Stimulated activated naive CD8-positive, alpha-beta T cell treated with anti-CD3 and anti-CD28 coated beads, Interleukin-15, amount 100 ng/mL, for 72 hours (primary cell): Measurements from ENCODE around the gene OBSCN.
A peak's percentile ranks its signal among the peaks of the same experiment; 100 is the strongest.

Experiments
- ATAC-seq: fragments of 150-1000 bp; cut with Tn5 transposase; 2 replicates; pipeline ENCODE4 v1.10.0; 2021; ENCODE audit warnings: mild to moderate bottlenecking, moderate library complexity
- DNase-seq, 2 donors: peaks; one replicate each; pipeline ENCODE4 v3.0.0; 2021 to 2022
- H3K27ac Mint-ChIP-seq, 2 donors: one replicate each; pipeline ENCODE4 v1.8.0; 2022; ENCODE audit warnings: mild to moderate bottlenecking in 2 of 2, mixed read lengths in 2 of 2, moderate library complexity in 2 of 2
- H3K27me3 Mint-ChIP-seq: one replicate; pipeline ENCODE4 v1.8.0; 2022; ENCODE audit warnings: mixed read lengths
- H3K4me1 Mint-ChIP-seq: one replicate; pipeline ENCODE4 v1.8.0; 2022; ENCODE audit warnings: mild to moderate bottlenecking, mixed read lengths
- H3K4me3 Mint-ChIP-seq, 2 donors: one replicate each; pipeline ENCODE4 v1.8.0; 2022; ENCODE audit warnings: mild to moderate bottlenecking in 2 of 2, mixed read lengths in 2 of 2, moderate library complexity in 1 of 2
- H3K9me3 Mint-ChIP-seq, 2 donors: one replicate each; pipeline ENCODE4 v1.8.0; 2022; ENCODE audit warnings: mixed read lengths in 2 of 2

Gene OBSCN

DNA sequence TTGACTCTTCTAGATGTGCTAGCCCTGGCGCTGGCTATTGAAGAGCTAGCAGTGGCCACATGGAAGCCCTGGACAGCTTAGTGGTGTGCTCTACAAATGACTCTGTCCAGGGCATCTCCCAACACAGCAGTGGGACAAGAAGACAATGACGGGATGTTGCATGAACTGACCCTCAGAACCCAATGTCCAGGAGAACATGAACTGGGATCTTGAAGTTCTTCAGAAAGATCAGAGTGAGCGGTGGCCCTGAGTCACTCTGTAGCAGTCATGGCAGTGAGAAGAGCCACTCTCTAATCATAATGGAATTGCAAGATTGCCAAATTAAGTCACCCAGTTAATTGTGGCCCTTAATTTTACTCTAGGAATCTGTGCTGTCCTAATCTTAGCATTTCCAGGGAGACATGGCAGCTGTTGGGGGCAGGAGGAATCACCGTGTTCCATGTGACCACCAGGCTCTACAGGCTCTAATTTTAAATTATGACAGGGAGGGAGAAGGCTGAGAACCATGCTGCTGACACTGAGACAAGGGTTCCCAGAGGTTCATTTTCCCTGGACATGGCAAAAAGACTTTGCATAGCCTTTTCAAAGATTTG is 10.2 kb upstream of the OBSCN start:
- no peaks in the 10 kb centered on the region for H3K27me3 Mint-ChIP-seq
- H3K27ac Mint-ChIP-seq: no peak overlapping the region
- ATAC-seq: no peak
- no peak for DNase-seq
- peaks cover 14 to 23% of the 10 kb centered on the region in 2 donors for H3K9me3 Mint-ChIP-seq
- H3K4me3 Mint-ChIP-seq: no peak overlapping the region
- no peaks in the 10 kb centered on the region for H3K4me1 Mint-ChIP-seq

DNA sequence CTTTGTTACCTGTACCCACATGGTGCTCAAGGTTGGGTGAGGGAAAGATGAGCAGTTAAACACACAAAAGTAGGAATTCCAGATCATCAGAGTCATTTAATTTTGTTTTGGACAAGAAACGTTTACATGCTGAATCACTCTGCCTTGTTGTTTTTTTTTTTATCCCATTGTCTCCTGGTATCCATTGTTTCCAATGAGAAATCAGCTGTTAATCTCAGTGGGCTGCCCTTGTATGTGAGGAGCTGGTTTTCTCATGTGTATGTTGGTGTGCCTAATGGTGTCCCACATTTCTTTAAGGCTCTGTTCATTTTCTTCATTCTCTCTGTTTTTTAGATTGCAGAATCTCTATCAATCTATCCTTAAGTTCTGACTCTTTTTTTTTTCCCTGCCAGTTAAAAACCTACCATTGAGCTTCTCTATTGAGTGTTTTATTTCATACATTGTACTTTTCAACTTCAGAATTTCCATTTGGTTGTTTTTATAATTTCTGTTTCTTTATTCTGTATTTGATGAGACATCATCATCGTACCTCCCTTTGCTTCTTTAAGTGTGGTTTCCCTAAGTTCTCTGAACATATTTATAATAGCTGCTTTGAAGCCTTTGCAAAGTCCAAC is 8.8 kb upstream of the OBSCN start:
- H3K4me3 Mint-ChIP-seq: no peak overlapping the region
- no peak for ATAC-seq
- no peaks in the 10 kb centered on the region for H3K27me3 Mint-ChIP-seq
- no peaks in the 10 kb centered on the region for H3K4me1 Mint-ChIP-seq
- peaks cover 14 to 23% of the 10 kb centered on the region in 2 donors for H3K9me3 Mint-ChIP-seq
- H3K27ac Mint-ChIP-seq: no peak overlapping the region
- DNase-seq: no peak

DNA sequence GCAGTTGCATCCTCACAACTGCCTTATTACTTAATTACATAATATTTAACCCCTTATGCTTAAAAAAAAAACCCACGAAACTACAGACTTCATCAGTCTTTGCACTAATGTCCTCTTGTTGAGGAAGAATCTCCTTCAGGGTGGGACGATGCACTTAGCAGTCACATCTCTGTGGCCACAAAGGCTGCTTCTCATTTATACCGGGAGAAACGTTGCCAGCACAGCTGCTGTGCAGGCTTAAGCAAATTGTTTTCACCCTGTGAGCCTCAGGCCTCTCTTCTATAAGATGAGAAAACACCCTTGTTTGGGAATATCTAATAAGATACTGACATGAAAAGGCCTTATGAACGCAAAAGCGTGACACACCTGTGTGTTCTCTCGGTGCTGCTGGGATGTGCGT is 2.9 kb upstream of the OBSCN start:
- peaks cover 5% of the 10 kb centered on the region for H3K4me1 Mint-ChIP-seq
- DNase-seq (no peak), ATAC-seq (no peak)
- peaks cover 0 to 8% of the 10 kb centered on the region in 2 donors for H3K9me3 Mint-ChIP-seq
- H3K4me3 Mint-ChIP-seq: no peak overlapping the region
- peaks cover 32% of the 10 kb centered on the region for H3K27me3 Mint-ChIP-seq
- H3K27ac Mint-ChIP-seq: no peak overlapping the region

DNA sequence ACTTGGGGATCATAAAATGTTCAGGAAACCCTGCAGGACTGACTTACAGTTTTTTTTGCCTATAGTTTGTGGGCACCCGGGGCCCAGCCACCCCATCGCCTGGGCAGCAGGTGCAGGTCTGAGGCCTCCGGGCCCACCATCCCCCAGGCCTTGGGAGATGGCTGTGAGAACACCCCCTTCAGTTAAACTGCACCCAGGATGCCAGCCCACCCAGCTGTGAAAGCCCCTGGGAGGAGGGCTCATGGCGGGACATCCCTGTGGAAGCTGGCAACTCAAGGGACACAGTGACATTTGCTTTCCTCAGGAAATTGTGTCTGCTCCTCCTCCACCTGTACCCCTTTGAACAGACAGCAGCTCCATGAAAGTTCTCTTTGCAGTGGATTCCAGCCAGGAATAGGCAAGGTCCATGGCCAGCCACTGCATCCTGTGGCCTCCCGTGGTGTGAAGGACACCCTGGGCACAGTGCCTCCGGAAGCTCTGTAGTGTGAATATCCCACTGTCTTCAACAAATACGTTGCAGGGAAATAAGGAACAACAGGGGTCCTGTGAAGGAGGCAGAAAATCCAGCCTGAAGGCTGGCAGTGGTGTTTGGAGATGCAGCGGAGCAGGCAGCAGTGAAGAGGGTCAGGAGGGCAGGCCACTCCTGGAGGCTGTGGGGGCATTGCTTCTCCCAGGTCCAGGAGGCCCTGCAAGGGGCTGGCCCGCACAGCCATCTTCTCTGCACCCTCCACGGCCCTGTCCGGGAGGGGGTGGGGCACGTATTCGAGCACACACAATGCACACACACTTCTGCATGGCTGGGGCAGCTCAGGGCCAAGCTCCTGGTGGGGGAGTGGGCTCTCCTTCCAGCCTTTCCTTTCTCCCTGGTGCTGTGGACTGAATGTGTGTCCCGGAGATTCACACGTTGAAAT is 2.1 kb upstream of the OBSCN start:
- ATAC-seq (no peak), DNase-seq (no peak)
- Mint-ChIP-seq H3K4me3 (no peak overlapping the region), H3K9me3 (no peaks in the 10 kb centered on the region), H3K4me1 (peaks cover 5% of the 10 kb centered on the region), H3K27me3 (peaks cover 32% of the 10 kb centered on the region), H3K27ac (peak overlapping the region in 1 of 2 donors; percentile 79)

DNA sequence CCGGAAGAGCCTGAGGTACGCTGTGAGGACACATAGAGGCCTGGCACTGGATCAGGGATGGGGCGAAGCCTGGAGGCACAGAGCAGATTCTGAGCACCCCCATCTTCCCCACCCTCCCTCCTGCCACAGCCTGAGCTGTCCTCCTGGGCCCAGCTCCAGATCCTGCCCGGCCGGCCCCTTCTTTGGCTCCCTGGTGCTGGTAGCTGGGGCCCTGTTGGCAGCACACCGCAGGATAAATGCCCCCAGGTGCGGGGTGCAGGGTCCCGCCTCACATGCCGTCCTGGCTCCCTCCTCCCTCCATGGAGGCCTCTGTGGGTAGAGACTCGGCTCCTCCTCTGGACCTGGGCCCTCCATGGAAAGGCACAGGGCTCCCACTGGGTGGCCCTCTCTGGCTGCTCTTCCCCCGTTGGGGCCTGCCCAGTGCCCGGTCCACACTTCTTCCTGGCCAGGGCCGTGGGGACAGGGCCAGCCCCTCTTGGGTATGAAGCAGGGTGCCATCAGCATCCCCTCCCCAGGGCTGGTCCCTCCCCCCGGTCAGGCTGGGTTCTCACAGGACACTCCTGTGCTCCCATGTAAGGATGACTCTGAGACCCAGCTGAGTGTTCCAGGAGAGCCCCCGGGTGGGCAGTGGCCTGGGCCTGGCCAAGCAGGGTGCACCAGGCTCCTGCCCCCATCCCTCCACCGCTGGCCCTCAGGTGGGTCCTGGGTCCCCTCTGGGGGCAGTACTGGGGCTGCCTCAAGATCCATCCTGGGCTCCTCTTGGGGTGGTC is 1.1 kb upstream of the OBSCN start:
- Mint-ChIP-seq H3K4me3 (no peak overlapping the region), H3K4me1 (peaks cover 5% of the 10 kb centered on the region), H3K27ac (no peak overlapping the region), H3K9me3 (no peaks in the 10 kb centered on the region), H3K27me3 (peaks cover 32% of the 10 kb centered on the region)
- ATAC-seq: peak; percentile 27
- DNase-seq: peak in 1 of 2 donors; percentile 7

DNA sequence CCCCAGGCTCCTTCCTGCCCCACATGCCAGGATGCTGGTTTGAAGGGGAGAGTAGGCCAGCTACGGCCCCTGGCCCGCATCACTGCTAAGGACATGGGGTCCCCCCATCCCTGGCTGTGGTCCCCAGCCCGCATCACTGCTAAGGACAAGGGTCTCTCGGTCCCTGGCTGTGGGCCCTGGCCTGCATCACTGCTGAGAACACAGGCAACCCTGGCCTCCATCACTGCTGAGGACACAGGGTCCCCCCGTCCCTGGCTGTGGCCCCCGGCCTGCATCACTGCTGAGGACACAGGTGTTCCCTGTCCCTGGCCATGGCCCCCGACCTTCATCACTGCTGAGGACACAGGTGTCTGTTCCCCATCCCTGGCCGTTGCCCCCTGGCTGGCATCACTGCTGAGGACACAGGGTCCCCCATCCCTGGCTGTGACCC is 448 bp upstream of the OBSCN start:
- H3K4me3 Mint-ChIP-seq: no peak overlapping the region
- H3K27ac Mint-ChIP-seq: peak overlapping the region in 1 of 2 donors; percentile 57
- peaks cover 5% of the 10 kb centered on the region for H3K4me1 Mint-ChIP-seq
- peaks cover 32% of the 10 kb centered on the region for H3K27me3 Mint-ChIP-seq
- no peaks in the 10 kb centered on the region for H3K9me3 Mint-ChIP-seq
- peak; percentile 1 for ATAC-seq
- DNase-seq: peak in 1 of 2 donors; percentile 8

DNA sequence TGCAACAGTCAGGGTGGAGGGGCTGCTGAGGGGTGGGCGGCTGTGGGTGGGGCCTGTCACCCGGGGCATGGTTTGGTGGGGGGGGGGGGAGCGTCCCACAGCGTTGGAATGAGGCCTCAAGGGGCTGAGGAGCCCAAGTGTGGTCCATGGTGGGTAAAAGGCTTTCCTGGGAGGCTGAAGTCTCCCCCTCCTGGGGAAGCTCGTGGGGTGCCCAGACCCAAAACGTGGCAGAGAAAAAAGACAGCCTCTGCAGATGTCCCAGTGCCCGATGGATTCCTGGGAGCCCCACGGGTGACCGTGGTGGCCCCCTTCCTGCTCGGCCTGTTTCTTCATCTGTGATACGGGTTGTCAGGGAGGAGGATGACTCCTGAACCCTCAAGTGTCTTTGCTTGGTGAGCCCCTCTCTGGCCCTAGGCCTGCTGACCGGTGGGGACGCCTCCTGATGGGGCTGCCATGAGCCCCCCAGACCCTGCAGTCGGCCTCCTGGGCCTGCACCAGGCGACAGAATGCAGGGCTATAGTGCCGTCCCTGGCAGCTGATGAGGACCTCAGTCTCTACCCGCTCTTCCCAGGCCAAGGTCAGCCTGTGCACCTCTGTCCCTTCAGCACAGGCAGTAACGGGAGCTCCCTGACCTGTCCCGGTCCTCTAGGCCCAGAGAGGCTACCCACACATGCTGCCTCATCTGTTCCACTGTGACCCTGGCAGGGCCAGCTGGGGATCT is 1.1 kb downstream of the OBSCN start:
- H3K9me3 Mint-ChIP-seq: no peaks in the 10 kb centered on the region
- H3K4me1 Mint-ChIP-seq: peaks cover 14% of the 10 kb centered on the region
- no peak overlapping the region for H3K4me3 Mint-ChIP-seq
- no peak for ATAC-seq
- no peak overlapping the region for H3K27ac Mint-ChIP-seq
- DNase-seq: no peak
- H3K27me3 Mint-ChIP-seq: peaks cover 32% of the 10 kb centered on the region

DNA sequence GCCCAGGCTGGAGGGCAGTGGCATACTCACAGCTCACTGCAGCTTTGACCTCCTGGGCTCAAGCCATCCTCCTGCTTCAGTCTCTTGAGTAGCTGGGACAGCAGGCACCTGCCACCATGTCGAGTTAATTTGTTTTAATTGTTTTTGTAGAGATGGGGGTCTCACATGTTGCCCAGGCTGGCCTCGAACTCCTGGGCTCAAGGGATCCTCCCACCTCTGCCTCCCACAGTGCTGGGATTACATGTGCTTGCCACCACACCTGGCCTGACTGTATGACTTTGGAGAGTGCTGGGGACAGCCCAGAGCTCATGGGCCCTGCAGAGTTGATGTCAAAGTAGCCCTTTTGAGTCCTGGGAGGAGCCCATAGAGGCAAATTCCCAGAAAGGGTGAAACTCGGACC is 1.8 kb downstream of the OBSCN start:
- Mint-ChIP-seq H3K4me3 (no peak overlapping the region), H3K4me1 (peaks cover 18% of the 10 kb centered on the region)
- DNase-seq: no peak

DNA sequence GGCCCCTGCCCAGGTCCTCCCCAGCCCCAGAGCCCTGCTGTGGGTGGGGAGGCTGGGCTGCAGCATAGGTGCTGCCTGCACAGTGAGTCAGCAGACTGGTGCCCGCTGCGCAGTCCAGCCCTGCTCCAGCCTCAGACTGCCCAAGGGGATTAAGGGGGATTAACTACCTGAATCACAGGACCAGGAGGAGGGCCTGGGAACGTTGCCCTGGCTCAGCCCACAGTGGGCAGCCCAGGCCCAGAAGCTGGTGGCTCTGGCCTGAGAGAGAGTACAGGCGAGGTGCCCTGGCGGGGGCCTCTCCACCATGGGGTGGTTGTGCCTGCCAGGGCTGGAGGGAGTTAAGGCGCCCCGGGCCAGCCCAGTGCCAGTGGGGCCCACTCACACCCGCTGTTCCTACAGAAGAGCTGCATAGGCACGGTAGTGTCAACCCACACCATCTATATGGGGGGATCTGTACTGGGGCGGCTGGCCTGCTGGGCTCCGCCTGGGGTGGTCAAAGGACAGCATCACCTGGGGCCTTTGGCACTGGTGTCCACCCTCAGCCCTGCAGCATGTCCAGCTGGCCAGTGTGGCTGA is 2.3 kb downstream of the OBSCN start:
- Mint-ChIP-seq H3K4me3 (no peak overlapping the region), H3K27ac (no peak overlapping the region), H3K27me3 (peaks cover 25% of the 10 kb centered on the region), H3K4me1 (peaks cover 21% of the 10 kb centered on the region), H3K9me3 (no peaks in the 10 kb centered on the region)
- ATAC-seq (no peak), DNase-seq (no peak)

More for the DNA sequence above, 1.8 kb downstream of the OBSCN start:
- no peak for ATAC-seq
- Mint-ChIP-seq H3K27me3 (peaks cover 30% of the 10 kb centered on the region), H3K27ac (no peak overlapping the region), H3K9me3 (no peaks in the 10 kb centered on the region)

DNA sequence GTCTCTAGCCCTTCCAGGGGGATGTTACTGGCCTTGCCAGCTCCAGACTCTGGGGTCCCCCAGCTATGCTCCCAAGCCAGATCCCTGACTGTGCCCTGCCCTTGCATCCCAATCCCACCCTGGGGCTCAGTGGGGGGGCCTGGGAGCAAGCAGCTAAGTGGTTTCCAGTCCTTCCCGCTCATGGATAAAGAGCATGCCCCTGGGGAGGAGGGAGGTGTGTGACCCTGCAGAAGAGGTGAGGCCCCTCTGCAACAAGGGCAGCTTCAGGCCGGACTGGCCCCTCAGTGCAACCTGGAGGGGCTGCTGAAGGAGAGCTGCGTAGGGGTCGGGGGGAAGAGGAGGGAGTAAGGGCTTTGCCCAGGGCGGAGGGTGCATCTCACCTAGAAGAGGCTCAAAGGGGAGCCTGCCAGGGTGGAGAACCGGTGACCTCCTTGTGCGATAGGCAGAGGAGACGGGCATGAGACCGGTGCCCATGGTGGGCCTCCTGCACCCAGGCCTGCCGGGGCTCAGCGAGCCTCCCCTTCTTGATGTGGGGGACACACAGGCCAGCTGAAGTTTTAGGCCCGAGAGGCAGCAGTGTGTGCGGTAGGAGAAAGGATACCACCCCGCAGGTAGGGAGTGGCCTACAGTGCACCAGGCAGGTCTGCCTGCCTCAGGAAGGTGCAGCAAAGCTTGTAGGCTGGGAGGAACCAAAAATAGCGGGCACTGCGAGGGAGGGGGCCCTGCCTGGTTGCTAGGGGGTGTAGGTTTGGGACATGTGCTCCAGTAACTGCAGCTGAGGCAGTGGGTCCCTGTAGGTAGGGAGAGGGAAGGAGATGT is 3.1 kb downstream of the OBSCN start:
- no peaks in the 10 kb centered on the region for H3K9me3 Mint-ChIP-seq
- H3K27me3 Mint-ChIP-seq: peaks cover 17% of the 10 kb centered on the region
- ATAC-seq (no peak), DNase-seq (no peak)
- H3K27ac Mint-ChIP-seq: no peak overlapping the region
- H3K4me3 Mint-ChIP-seq: peak overlapping the region in 1 of 2 donors; percentile 3
- peaks cover 21% of the 10 kb centered on the region for H3K4me1 Mint-ChIP-seq

DNA sequence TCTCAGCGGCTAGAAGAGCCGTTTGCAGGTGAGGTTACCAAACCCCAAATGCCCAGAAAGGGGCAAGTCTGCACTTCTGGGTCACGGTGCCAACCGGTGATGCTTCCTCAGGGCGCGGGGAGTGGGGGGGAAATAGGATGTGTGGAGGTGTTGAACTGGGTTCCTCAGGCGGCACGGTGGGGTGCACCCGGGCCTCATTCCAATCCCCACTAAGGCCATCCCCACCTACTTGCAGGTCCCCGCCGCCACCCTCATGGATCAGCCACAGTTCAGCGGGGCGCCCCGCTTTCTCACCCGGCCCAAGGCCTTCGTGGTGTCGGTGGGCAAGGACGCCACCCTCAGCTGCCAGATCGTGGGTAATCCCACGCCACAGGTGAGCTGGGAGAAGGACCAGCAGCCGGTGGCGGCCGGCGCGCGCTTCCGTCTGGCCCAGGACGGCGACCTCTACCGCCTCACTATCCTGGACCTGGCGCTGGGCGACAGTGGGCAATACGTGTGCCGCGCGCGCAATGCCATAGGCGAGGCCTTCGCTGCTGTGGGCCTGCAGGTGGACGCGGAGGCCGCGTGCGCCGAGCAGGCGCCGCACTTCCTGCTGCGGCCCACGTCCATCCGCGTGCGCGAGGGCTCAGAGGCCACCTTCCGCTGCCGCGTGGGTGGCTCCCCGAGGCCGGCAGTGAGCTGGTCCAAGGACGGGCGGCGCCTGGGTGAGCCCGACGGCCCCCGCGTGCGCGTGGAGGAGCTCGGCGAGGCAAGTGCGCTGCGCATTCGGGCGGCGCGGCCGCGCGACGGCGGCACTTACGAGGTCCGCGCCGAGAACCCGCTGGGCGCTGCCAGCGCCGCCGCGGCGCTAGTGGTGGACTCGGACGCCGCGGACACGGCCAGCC is 3.9 kb downstream of the OBSCN start:
- ATAC-seq (no peak), DNase-seq (no peak)
- H3K27ac Mint-ChIP-seq: no peak overlapping the region
- H3K4me1 Mint-ChIP-seq: peaks cover 16% of the 10 kb centered on the region
- H3K9me3 Mint-ChIP-seq: no peaks in the 10 kb centered on the region
- peaks cover 9% of the 10 kb centered on the region for H3K27me3 Mint-ChIP-seq
- peak overlapping the region in 1 of 2 donors; percentile 3 for H3K4me3 Mint-ChIP-seq

DNA sequence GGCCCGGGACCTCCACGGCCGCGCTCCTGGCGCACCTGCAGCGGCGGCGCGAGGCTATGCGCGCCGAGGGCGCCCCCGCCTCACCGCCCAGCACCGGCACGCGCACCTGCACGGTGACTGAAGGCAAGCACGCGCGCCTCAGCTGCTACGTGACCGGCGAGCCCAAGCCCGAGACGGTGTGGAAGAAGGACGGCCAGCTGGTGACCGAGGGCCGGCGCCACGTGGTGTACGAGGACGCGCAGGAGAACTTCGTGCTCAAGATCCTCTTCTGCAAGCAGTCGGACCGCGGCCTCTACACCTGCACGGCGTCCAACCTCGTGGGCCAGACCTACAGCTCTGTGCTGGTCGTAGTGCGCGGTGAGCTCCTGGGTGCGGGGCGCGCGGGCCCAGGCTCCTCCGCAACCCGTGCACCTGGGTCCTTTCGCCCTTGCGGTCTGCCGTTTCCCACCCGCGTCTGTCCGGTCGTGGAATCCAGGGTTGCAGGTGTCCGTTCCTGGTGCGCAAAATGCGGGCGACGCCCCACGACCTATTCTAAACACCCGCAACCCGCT is 4.6 kb downstream of the OBSCN start:
- ATAC-seq: no peak
- H3K27ac Mint-ChIP-seq: no peak overlapping the region
- H3K4me3 Mint-ChIP-seq: peak overlapping the region; percentile 91 to 92

More for the DNA sequence above, 4.6 kb downstream of the OBSCN start:
- peaks cover 2% of the 10 kb centered on the region for H3K27me3 Mint-ChIP-seq
- no peaks in the 10 kb centered on the region for H3K9me3 Mint-ChIP-seq
- no peak for DNase-seq
- peaks cover 16% of the 10 kb centered on the region for H3K4me1 Mint-ChIP-seq
